GM18505 (cell line): ENCODE data around the gene LSAMP.

Experiments used
- ATAC-seq: cut with Tn5 transposase; IDR thresholded peaks from one replicate; pipeline ENCODE4 v1.9.1; 2021; ENCODE audit not compliant: unreplicated experiment
- POLR2A ChIP-seq: IDR thresholded peaks from 4 replicates; pipeline ENCODE4 v1.6.1; 2011; ENCODE audit warnings: borderline replicate concordance; ENCODE audit not compliant: insufficient read depth, insufficient read length; ENCODE audit errors: extremely low read depth

Gene LSAMP

GRCh38 chr3:116161575-116162525 is 283.4 kb downstream of the LSAMP start:
- ATAC-seq, result no peak

DNA sequence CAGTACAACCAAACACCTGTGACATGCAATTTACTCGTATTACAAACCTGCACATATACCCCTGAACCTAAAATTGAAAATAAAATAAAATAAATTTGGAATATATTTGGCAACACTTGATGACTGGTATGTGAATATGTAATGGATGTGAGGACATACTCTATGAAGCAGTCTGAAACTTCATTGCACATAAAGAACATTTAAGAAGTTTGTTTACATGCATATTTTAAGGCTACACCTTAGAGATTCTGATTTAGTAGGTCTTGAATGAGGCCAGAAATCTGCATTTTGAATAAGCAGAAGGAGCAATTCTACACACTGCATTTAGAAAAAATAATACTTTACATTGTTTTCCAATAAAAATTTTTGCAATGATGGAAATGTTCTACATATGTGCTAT is 284.7 kb downstream of the LSAMP start:
- no peak for TF ChIP-seq POLR2A
- ATAC-seq, result no peak

More at GRCh38 chr3:116161575-116162525, 283.4 kb downstream of the LSAMP start:
- no peak for TF ChIP-seq POLR2A

- ATAC-seq, result no peak
- TF ChIP-seq POLR2A, result no peak
These were observed 289.4 kb downstream of the LSAMP start for GRCh38 chr3:116155841-116156240.

- ATAC-seq, result no peak
These were observed 290.9 kb downstream of the LSAMP start for GRCh38 chr3:116154389-116154788.

DNA sequence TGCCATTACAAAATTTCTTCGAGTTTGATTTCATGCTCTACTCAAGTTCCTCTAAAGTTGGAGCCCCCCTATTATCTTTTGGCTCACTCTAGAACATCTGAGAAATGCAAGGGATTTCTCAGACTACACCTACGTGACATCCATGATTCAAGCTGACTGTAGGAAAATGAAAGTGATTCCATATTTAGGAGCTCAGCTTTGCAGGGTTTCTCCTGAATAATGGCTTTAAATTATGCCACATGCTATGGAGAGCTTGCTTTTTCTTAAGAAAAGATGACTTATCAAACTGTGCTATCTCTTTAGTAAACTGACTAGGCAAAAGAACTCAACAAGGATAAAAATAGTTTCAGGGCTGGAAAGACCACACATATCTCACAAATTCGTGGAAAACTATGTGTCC is 292.1 kb downstream of the LSAMP start:
- no peak for ATAC-seq
- no peak for TF ChIP-seq POLR2A

More at GRCh38 chr3:116154389-116154788, 290.9 kb downstream of the LSAMP start:
- no peak for TF ChIP-seq POLR2A

DNA sequence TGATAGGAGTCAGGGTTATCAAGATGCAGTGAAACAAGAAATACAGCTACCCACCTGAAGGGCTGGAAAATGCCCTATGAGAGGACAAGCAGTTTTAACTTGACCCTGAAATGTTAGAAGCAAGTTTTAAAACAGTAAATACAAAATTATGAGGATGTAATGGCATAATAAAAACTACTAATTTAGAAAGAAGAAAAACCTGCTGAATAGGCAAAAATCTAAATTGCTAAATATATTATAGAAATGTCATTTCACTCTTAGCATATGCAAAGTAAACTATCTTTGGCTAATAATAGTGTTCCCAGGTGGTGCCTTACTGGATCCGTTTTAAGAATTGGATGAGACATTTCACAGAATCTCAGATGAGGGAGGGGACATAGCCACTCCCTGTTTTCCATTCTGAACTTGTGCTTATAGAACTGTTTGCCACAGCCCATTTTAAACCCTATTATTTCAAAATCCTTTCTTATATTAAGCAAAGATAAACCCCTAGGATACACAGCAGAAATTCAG is 294.6 kb downstream of the LSAMP start:
- no peak for TF ChIP-seq POLR2A
- ATAC-seq, result no peak

DNA sequence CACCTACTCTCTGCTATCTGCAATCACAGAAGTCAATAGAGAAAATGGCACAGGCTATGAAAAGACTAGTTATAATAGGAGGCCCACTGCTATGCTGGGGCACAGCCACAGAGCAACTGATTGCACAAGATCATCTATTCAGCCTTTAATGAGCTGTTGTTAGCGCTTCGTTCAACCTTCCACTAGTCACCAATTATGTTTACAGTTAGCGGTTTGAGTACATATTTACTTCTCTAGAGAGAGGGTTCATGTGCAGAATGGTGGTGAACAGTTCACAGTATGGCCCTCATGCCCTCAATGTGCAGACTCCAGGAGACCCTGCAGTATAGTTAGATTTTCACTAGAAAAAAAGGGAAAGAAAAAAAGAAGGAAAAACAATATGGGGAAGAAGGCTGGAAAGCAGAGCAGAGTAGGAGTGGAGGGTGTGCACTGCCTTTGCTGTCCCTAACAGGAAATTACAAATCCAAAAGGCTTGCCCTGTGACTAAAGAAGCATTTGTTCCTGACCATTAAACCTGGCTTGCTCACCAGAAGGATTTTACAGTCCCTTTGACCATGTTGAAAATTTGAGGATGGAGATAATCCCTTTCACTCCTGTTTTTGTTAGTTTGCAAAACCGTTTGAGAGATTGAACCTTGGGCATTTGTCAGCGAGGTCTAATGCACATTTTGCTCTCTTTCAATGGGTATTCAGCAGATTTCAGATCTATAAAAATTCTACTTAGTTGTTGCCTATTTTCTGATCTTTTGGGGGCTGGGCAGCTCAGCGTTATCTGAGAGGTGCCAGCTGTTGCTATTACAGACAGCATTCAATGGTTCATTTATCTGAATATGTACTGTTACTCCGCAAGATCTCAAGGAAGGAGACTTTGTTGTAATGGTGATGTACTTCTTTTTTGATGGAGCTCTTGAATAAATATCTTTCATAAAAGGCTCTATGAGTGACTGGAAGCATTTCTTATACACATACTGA is 296.1 kb downstream of the LSAMP start:
- no peak for ATAC-seq
- no peak for TF ChIP-seq POLR2A

DNA sequence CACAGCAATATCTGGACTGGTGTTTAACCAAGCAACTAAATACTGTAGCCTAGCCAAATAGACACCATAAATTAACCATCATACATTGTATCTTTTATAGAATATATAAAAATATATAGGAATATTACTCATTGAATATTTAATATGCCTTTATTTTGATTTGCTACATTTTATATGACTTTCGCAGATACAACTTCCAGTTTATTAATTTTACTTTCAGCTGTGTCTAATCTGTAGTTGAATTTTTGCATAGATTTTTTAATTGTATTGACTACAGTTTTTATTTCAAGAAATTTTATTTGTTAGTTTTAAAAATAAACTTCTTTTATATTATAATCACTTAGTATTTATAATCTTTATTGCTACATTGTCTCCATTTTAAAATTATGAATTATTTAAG is 299.7 kb downstream of the LSAMP start:
- no peak for TF ChIP-seq POLR2A
- no peak for ATAC-seq

- ATAC-seq, result no peak
- no peak for TF ChIP-seq POLR2A
These were observed 303.6 kb downstream of the LSAMP start for GRCh38 chr3:116141724-116142123.

GRCh38 chr3:116140100-116140689 is 305.1 kb downstream of the LSAMP start:
- no peak for TF ChIP-seq POLR2A
- peak; percentile 45 for ATAC-seq

DNA sequence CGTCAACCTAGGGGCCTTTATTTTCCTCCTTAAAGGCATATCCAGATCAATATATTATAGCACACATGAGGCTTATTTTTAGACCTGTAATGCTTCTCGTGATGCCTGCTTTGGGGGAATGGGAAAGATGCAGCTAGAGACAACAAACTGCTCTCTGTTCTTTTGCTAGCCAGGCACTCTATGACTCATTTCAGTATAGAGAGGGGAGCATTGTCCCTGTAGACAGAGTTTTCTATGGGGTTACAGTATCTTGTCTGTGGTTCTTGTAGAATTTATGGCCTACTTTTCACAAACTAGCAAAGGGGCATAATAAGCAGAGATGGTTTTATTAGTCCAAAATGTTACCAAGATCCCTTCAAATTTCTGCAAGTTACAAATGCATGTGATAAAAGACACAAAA is 305.6 kb downstream of the LSAMP start:
- ATAC-seq, result peak; percentile 60
- TF ChIP-seq POLR2A, result no peak

GRCh38 chr3:116135457-116136085 is 309.7 kb downstream of the LSAMP start:
- TF ChIP-seq POLR2A, result no peak
- no peak for ATAC-seq

- TF ChIP-seq POLR2A, result no peak
- ATAC-seq, result no peak
These were observed 315.9 kb downstream of the LSAMP start for GRCh38 chr3:116129187-116129946.
